GM23248 (cell line): ENCODE measurements around the gene HPN. TPM values are rescaled to one million over a fixed set of nuclear protein-coding genes. Genes with fewer than 3 reads are reported as not detected.

Source experiments
- DNase-seq: peaks from one replicate; pipeline ENCODE4 v3.0.0-alpha.2; 2015
- H2AFZ ChIP-seq: fragments of 200-600 bp; sonication (generic); 2 replicates; pipeline ENCODE4 v1.6.1; 2016; ENCODE audit warnings: antibody characterized with exemption
- H3F3A ChIP-seq: fragments of 200-600 bp; sonication (generic); 2 replicates; pipeline ENCODE4 v1.6.1; 2016; ENCODE audit warnings: mild to moderate bottlenecking, antibody characterized with exemption, mixed run types; ENCODE audit not compliant: insufficient read depth
- H3K27ac ChIP-seq: fragments of 200-600 bp; sonication (generic); 2 replicates; pipeline ENCODE4 v1.5.1; 2016; ENCODE audit warnings: mild to moderate bottlenecking
- H3K27me3 ChIP-seq: fragments of 200-600 bp; sonication (generic); replicated peaks from 2 replicates; pipeline ENCODE4 v1.6.1; 2016; ENCODE audit warnings: mild to moderate bottlenecking; ENCODE audit not compliant: insufficient read depth
- H3K36me3 ChIP-seq: fragments of 200-600 bp; sonication (generic); 2 replicates; pipeline ENCODE4 v1.6.1; 2016; ENCODE audit warnings: low read depth, mild to moderate bottlenecking
- H3K4me1 ChIP-seq: fragments of 200-600 bp; sonication (generic); 2 replicates; pipeline ENCODE4 v1.6.1; 2016; ENCODE audit warnings: mild to moderate bottlenecking; ENCODE audit not compliant: insufficient read depth
- H3K4me2 ChIP-seq: fragments of 200-600 bp; sonication (generic); one replicate; pipeline ENCODE4 v1.6.1; 2016; ENCODE audit warnings: mild to moderate bottlenecking; ENCODE audit not compliant: unreplicated experiment
- H3K4me3 ChIP-seq: fragments of 200-600 bp; sonication (generic); 2 replicates; pipeline ENCODE4 v1.5.1; 2016; ENCODE audit warnings: mild to moderate bottlenecking
- H3K79me2 ChIP-seq: fragments of 200-600 bp; sonication (generic); 2 replicates; pipeline ENCODE4 v1.6.1; 2016; ENCODE audit warnings: mild to moderate bottlenecking; ENCODE audit not compliant: insufficient read depth
- H3K9ac ChIP-seq: fragments of 200-600 bp; sonication (generic); 2 replicates; pipeline ENCODE4 v1.6.1; 2016; ENCODE audit warnings: mild to moderate bottlenecking
- H3K9me2 ChIP-seq: fragments of 200-600 bp; sonication (generic); 2 replicates; pipeline ENCODE4 v1.6.1; 2016; ENCODE audit warnings: mixed run types, mild to moderate bottlenecking, moderate library complexity; ENCODE audit not compliant: insufficient read depth
- H3K9me3 ChIP-seq: fragments of 200-600 bp; sonication (generic); one replicate; pipeline ENCODE4 v1.6.1; 2017; ENCODE audit warnings: low read depth
- H4K20me1 ChIP-seq: fragments of 200-600 bp; sonication (generic); 2 replicates; pipeline ENCODE4 v1.6.0; 2016; ENCODE audit not compliant: insufficient read depth
- EZH2 ChIP-seq: fragments of 200-600 bp; sonication (generic); IDR thresholded peaks from 2 replicates; pipeline ENCODE4 v1.6.1; 2018; ENCODE audit warnings: antibody characterized with exemption, mild to moderate bottlenecking; ENCODE audit not compliant: insufficient read depth, poor library complexity, severe bottlenecking
- EZH2phosphoT487 ChIP-seq: fragments of 200-600 bp; sonication (generic); IDR thresholded peaks from 2 replicates; pipeline ENCODE4 v1.6.1; 2018; ENCODE audit warnings: antibody characterized with exemption, moderate library complexity, mild to moderate bottlenecking, low read depth; ENCODE audit not compliant: insufficient read depth
- WGBS, 2 experiments: methylation state at CpG; one replicate each; pipeline ENCODE4 v1.1.6; 2015 to 2017; ENCODE audit warnings: low lambda C conversion rate in 2 of 2, low coverage in 1 of 2; ENCODE audit errors: missing lambda C conversion rate in 2 of 2; 5-methylcytosine and 5-hydroxymethylcytosine counted together
- in situ Hi-C: fragments of 300-500 bp; cut with MboI; formaldehyde crosslinking; loops from 2 replicates; pipeline ENCODE4 v1.15.0; 2020
- polyA plus RNA-seq: library from polyadenylated mRNA; unstranded; fragments of >200 nt; fragmentation: Nextera tagmentation; extraction: Ambion mirVana; gene quantifications from 2 replicates; pipeline ENCODE4 v1.2.1, GENCODE V29; 2016
- total RNA-seq: library from RNA; depleted of rRNA; stranded (reverse); fragments of >200 nt; shearing (Covaris generic); gene quantifications from 2 replicates; pipeline ENCODE4 v1.2.3, GENCODE V29; 2014

HPN gene
- total and polyA plus RNA-seq, 2 experiments from 2014 or later, result not detected

DNA sequence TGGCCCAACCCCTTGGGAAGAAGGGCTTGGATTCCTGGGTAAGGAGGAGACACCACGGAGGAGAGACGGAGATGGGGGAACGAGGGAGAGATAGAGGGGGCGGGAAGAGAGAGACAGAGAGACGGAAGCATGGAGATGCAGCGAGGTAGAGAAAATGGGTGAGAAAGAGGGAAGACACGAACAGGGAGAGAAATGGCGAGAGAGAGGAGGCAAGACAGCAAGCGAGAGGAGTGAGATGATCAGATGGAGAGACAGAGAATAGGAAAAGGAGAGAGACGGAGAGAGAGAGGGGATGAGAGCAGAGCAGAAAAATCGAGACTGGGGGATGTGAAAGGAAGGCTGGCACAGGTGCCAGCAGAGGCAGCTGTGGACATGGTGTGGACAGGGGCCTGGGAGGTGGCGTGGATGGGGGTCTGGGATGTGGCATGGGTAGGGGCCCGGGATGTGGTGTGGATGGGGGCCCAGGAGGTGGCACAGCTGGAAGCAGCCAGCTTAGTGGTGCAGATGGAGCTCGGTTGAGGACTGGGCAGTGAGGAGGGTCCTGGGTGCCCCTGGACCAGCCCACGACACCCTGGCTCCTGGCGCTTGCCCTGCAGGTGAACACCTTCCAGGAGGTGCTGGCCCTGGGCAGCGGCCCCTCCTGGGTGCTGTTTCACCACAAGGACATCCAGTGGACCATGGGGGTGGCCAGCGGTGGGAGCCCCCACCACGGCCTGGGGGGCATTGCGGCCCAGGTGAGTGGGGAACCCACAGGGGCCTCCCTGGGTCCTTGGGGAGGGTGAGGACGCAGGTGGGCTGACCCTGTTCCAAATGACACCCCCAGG lies 33.9 kb downstream of the HPN start:
- Histone ChIP-seq H3F3A (no peaks in the 10 kb centered on the region), H3K9me2 (no peaks in the 10 kb centered on the region), H2AFZ (no peak overlapping the region), H3K4me2 (no peak overlapping the region), H3K27ac (no peak overlapping the region), H3K4me1 (no peaks in the 10 kb centered on the region), H4K20me1 (no peaks in the 10 kb centered on the region), H3K36me3 (no peaks in the 10 kb centered on the region), H3K27me3 (peaks cover 7% of the 10 kb centered on the region; the same call in 1 of the 2 replicates), H3K4me3 (no peak overlapping the region), H3K79me2 (no peaks in the 10 kb centered on the region), H3K9me3 (no peaks in the 10 kb centered on the region), H3K9ac (no peak overlapping the region)
- no peak for TF ChIP-seq EZH2phosphoT487
- no peak for TF ChIP-seq EZH2
- DNase-seq, result no peak
- 54 to 64% methylated on average over 17 to 21 of the region's 21 CpGs for WGBS, 2 experiments
- in situ Hi-C loops, result no loop called here

DNA sequence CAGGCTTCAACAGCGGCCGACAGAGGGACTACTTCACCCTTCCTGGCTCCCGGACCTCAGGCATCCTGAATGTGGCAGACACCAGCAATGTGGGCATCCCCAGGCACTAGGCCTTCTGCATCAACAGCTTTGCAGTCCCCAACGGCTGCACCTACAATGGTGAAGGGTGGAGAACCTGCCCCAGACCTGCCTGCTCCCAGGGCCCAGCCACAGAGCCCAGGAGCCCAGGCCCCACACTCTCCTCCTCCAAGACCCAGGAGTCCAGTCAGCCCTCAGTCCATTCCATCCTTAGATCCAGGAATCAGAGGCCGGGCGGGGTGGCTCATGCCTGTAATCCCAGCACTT lies 34.5 kb downstream of the HPN start:
- Histone ChIP-seq H2AFZ (no peak overlapping the region), H3F3A (no peaks in the 10 kb centered on the region), H3K27me3 (peaks cover 7% of the 10 kb centered on the region; the same call in 1 of the 2 replicates), H3K36me3 (no peaks in the 10 kb centered on the region), H3K4me3 (no peak overlapping the region), H3K4me2 (no peak overlapping the region), H3K9me2 (no peaks in the 10 kb centered on the region), H3K9ac (no peak overlapping the region), H3K79me2 (no peaks in the 10 kb centered on the region), H4K20me1 (no peaks in the 10 kb centered on the region), H3K9me3 (no peaks in the 10 kb centered on the region), H3K27ac (no peak overlapping the region), H3K4me1 (no peaks in the 10 kb centered on the region)
- 38 to 51% methylated on average over 6 of the region's 6 CpGs for WGBS, 2 experiments
- in situ Hi-C loops, result no loop called here
- DNase-seq, result no peak
- TF ChIP-seq EZH2 (no peak), EZH2phosphoT487 (no peak)

DNA sequence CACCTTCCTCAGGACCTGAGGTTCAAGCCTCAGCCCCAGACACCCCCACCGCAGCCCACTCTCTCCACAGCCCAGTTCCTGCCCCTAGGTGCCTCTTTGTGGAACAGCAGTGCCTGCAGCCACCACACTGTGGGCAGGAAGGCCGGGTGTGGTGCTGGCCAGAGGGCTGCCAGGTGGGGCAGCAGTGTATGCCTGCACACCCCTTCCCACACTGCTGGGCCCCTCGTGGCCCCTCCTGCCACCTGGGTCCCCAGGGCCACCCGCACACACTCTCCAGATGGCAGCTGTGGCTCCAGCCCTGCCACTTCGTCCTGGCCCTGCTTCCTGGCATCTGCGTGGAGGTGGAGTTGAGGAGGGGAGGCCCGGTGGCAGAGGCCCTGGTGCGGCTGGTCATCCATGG lies 35.1 kb downstream of the HPN start:
- H3K79me2 ChIP-seq, result no peaks in the 10 kb centered on the region
- DNase-seq, result no peak
- TF ChIP-seq EZH2 (no peak), EZH2phosphoT487 (no peak)
- no peak overlapping the region for H3K4me3 ChIP-seq
- H4K20me1 ChIP-seq, result no peaks in the 10 kb centered on the region
- H3K27me3 ChIP-seq, result peaks cover 7% of the 10 kb centered on the region; the same call in 1 of the 2 replicates
- WGBS, 2 experiments, result 51 to 56% methylated on average over 8 of the region's 8 CpGs
- H2AFZ ChIP-seq, result no peak overlapping the region
- no peaks in the 10 kb centered on the region for H3K4me1 ChIP-seq
- no peaks in the 10 kb centered on the region for H3K36me3 ChIP-seq
- no peak overlapping the region for H3K9ac ChIP-seq
- no peaks in the 10 kb centered on the region for H3K9me2 ChIP-seq
- H3K9me3 ChIP-seq, result no peaks in the 10 kb centered on the region
- no peak overlapping the region for H3K4me2 ChIP-seq
- in situ Hi-C loops, result no loop called here
- H3F3A ChIP-seq, result no peaks in the 10 kb centered on the region
- H3K27ac ChIP-seq, result no peak overlapping the region

DNA sequence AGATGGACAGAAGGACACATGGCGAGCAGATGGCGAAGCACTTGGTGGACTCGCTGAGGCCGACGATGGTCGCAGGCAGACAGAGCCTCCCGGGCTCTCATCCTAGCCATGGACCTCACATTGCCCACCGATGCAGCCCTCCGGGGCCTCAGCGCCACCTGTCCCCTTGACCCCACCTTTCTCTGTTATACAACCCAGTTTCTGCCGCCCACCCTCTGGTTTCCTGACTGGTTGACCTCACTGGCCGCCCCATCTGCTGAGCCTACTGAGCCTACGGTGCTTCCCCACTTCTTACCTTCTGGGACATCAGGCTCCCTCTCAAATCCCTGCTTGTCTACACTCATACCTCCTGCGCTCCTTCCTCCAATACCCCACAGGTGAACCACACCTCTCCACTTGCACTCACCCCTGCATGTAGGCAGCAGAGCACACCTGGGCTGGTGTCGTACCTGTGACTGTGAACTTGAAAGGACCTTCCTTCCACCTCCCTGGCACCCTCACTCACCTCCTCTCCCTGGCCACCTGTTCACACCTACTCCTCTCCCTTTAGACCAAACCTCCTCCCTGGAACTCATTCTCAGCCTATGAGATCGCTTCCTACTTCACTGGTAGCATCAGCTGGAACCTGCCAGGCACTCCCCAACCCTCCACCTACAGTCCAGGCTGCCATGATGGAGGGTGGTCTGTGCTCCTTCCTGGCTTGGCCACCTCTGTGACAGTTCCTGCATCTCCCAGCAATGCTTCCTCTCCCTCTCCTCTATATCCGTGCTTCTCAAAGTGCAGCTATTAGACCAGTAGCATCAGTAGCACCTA lies 36.1 kb downstream of the HPN start:
- Histone ChIP-seq H3K27me3 (peaks cover 7% of the 10 kb centered on the region; the same call in 1 of the 2 replicates), H3K4me3 (no peak overlapping the region), H3K4me2 (no peak overlapping the region), H3F3A (no peaks in the 10 kb centered on the region), H3K9ac (no peak overlapping the region), H3K9me2 (no peaks in the 10 kb centered on the region), H3K36me3 (no peaks in the 10 kb centered on the region), H3K4me1 (no peaks in the 10 kb centered on the region), H3K27ac (no peak overlapping the region), H3K79me2 (no peaks in the 10 kb centered on the region), H3K9me3 (no peaks in the 10 kb centered on the region), H2AFZ (no peak overlapping the region), H4K20me1 (no peaks in the 10 kb centered on the region)
- TF ChIP-seq EZH2 (no peak), EZH2phosphoT487 (no peak)
- no peak for DNase-seq
- 58 to 61% methylated on average over 17 of the region's 17 CpGs for WGBS, 2 experiments
- in situ Hi-C loops, result no loop called here
